ENCODE data around the gene ZNF532.
"Not testable (repeated sequence)": the region's sequence is repeated elsewhere in the genome, so short reads cannot be mapped to it uniquely, and the experiment has no call there.

The ZNF532 gene

DNA sequence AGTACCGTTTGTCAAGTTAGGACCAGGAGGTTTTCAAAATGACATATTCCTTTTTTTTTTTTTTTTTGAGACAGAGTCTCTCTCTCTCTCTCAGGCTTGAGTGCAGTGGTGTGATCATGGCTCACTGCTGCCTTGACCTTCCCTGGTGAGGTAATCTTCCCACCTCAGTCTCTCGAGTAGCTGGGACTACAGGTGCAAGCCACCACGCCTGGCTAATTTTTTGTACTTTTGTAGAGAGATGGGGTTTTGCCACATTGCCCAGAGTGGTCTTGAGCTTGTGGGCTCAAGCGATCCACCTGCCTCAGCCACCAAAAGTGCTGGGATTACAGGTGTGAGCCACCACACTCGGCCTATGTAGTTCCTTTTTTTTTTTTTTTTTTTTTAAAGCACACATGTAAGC is 147.1 kb downstream of the ZNF532 start:
- DNase-seq, result no peak

DNA sequence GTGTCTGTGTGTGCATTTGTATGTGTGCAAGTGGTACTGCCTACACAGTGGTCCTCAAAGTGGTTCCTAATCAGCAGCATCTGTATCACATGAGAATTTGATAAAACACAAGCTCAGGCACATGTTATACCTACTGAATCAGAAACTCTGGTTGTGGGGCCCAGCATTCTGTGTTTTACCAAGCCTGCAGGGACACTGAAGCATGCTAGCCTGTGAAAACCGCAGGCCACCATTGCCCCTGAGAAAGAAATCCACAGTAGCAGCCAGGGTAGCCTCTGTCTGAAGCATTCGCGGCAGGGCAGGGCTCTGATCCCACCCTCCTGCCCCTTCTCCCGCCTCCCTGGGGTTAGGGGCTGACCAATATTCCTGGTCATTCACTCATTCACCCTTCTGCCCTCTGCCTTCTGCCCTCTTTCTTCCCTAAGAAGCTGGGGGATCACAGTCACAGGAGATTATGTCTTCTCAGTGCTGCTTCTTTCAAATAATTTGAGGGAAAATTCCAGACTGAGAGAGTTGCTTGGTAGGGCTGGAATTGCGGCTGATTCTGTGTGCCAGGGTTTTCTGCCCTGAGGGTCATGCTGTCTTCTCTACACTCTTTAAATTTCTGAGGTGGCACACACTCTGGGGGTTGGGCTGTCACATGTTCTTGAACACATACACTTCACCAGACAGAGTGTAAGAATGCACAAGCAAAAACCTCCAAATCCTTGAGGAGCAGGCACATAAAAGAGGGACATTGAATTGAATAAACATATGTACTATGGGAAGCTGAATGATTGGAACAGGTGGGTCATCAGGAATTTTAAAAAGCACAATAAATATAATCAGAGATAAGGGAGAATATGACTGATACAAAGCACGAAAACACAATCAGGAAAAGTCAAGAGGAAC is 148.4 kb downstream of the ZNF532 start:
- DNase-seq, result no peak

DNA sequence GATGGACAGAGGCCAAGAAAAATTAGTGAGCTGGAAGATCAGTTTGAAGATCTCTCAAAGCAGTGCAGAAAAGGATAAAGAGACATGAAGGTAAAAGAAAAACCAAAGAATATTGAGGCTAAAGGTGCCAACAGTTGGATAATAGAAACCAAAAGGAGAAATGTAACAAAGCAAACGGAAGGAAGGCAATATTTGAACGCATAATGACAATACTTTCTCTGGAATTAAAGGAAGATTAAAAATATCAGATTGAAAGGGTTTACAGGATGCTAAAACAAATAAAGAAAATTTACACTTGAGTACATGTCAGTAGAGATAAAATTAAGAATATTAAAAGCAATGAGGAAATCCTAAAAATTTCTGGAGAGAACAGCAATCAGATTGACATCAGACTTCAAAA is 149.1 kb downstream of the ZNF532 start:
- DNase-seq, result no peak

- DNase-seq, result no peak
Measured at GRCh38 chr18:59015531-59016152, 151.0 kb downstream of the ZNF532 start.

- DNase-seq, result no peak
Measured at GRCh38 chr18:59021500-59021899, 156.8 kb downstream of the ZNF532 start.

GRCh38 chr18:59022167-59022945 is 157.7 kb downstream of the ZNF532 start:
- no peak for DNase-seq

DNA sequence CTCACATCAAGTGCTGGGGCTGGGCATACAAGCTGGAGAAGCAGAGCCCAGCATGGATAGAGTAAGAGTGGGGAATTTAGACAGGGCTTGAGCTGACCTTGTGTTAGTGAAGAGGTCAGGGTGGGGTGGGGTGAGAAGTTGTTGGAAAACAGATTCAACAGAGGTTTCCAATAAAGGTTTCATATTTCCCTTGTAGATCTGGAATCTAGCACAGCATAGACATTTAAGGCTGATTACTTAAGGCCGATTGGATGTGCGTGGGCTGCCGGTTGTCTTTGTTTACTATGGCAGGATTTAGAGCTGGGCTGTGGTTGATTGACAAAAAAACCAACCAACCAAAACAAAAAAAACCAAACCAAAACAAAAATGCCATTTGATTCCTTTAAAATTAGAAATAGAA is 160.2 kb downstream of the ZNF532 start:
- DNase-seq, result no peak

DNA sequence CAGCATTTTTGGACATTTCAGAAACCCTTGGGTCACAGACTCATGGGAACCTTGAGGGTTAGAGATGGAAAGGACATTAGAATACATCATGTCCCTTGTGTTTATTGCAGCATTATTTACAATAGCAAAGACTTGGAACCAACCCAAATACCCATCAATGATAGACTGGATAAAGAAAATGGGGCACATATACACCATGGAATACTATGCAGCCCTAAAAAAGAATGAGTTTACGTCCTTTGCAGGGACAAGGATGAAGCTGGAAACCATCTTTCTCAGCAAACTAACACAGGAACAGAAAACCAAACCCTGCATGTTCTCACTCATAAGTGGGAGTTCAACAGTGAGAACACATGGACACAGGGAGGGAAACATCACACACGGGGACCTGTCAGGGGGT is 160.9 kb downstream of the ZNF532 start:
- not testable (repeated sequence) for DNase-seq

DNA sequence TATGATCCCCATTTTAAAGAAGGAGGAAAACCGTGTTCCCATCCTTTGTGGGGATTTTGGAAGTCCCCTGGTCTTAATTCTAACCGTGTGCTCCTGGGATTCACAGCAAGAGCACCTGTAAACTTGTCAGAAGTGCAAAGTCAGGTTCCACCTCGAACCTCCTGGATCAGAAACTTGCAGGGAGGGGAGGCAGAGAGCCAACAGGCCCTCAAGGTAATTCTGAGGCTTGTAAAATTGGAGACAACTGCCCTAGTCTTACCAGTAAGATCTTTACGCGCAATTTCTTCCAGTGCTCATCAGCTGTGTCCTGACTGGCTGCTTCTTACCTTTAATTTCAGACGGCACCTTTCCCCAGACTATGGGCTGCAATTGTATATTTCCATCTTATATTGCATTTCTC is 161.7 kb downstream of the ZNF532 start:
- no peak for DNase-seq

GRCh38 chr18:59026831-59027410 is 162.2 kb downstream of the ZNF532 start:
- DNase-seq, result no peak

DNA sequence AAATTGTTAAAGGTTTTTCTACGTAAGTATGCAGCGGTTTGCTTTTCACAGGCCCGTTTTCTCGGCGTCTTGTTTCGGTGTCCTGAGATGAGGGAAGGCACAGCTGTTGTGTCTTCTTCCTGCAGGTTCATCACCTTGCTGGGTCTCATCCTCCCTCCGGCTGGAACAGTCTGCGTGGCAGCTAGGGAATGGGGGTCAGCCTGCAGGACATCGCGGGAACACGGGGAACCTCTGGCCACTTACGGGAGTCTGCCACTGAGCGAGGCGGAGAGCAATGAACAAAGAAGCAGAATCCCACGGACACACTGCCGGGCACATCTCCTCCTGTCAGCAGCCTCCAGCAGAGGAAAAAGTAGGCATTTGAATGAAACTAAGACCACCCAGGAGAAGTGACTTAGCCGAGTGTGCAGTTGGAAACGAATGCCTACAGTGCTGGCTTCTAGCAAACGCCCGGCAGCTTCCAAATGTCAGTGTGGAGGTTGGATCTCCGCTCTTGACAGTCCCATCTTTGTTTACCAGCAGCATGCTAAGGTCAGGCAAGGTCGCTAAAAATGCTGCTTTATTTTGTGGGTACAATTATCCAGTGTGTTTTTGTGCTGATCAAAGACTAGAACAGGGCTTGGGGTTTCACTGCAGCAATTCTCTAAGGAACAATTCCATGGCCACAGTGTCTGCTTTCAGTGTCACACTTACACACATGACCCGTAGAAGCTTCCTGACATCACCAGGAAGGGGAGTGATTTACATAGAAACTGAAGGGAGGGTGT is 165.2 kb downstream of the ZNF532 start:
- DNase-seq, result no peak

GRCh38 chr18:59032308-59032707 is 167.6 kb downstream of the ZNF532 start:
- no peak for DNase-seq

DNA sequence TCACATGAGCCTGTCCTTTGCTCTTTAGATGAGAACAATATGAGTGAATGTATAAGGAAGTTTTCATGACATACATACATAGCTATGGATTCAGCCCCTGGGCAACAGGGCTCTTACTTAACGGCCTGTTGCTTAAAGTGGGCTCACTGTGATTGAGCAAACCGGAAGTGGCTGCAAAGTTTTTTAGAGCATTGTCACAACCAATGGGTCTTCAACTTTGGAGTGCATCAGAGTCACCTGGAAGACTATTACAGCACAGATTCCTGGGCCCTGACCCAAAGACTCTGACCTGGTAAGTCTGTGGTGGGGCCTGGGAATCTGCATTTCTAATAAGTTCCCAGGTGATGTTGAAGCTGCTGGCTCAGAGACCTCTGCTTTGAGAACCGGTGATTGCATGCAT is 168.7 kb downstream of the ZNF532 start:
- no peak for DNase-seq

DNA sequence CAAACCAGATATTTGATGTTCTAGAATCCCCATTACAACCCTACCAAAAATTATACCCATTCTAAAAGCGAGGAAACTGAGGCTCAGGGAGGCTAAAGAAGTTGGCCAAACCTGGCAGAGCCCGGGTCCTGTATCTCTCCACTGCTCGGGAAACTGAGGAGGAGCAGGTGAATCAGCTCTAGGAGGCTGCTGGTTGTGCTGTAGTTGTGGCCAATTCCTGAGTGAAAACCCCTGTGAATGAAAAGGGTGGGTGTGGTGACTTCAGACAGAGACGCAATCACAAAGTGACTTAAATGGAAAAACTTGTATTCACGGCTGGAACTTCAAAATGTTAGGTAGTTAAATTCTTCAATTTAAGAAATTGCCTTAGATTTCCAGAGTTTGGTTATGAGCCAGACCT is 169.3 kb downstream of the ZNF532 start:
- DNase-seq, result no peak

- DNase-seq, result no peak
Measured at GRCh38 chr18:59035591-59035990, 170.9 kb downstream of the ZNF532 start.

Measured in NCI-H1417 treated with DMSO at 0.1 percent for 48 hours (cell line).